Measurements from ENCODE around the gene AKAP17A. TPM values are rescaled to one million over a fixed set of nuclear protein-coding genes. Genes with fewer than 3 reads are reported as not detected.

AKAP17A gene
- total RNA-seq, 2 donors from 2014 or later, result 71.6 to 73.9 TPM

- Mint-ChIP-seq H3K27me3 (ENCODE audit: low read depth) (no peaks in the 10 kb centered on the region), H3K4me1 (ENCODE audit: low read depth) (peaks cover 30% of the 10 kb centered on the region), H3K27ac (peak overlapping the region; percentile 94), H3K4me3 (peak overlapping the region; percentile 92 to 97), H3K9me3 (no peaks in the 10 kb centered on the region), H3K36me3 (ENCODE audit: insufficient read depth in 2 of 2) (peaks cover 10 to 16% of the 10 kb centered on the region in 2 donors)
- DNase-seq (peak; percentile 18 to 21), ATAC-seq (replicated peaks in 1 of 2) (peak; percentile 18 to 38)
Measured at GRCh38 chrX:1591863-1592469, 562 bp downstream of the AKAP17A start.

DNA sequence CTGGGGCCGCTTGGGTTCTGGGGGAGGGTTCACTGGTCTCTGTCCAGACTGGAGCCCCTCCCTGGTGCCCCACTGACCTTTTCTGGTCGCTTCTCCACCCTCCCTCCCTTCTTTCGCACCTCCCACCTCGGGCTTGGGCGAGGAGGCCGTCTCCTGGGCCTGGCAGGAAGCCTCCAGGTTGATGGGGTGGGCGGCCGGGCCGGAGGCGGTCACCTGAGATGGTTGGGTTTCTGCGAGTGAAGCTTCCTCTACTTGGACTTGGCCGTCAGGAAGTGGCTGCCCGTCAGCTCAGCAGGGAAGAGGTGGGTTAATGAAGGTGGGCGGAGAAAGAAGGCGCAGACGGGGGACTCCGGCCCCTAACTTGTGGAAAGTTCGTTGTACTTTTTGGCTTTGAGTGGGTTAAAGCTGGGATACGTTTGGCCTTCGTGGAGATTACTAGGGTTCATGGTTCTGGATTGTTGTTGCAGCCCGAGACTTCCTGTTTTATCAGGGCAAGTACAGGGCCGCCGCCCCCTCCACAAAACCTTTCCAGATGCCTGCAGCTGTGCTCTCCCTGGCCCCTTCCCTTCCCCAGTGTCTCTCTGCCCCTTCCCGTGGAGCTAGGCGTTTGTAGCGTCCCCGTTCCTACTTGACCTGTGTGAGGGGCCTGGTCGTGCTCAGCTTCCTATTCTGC, 1.2 kb downstream of the AKAP17A start:
- DNase-seq (peak; percentile 35 to 44), ATAC-seq (replicated peaks in 1 of 2) (peak; percentile 2 to 30)
- H3K4me3 Mint-ChIP-seq, result peak overlapping the region; percentile 92 to 97
- peak overlapping the region; percentile 94 for H3K27ac Mint-ChIP-seq
- peaks cover 30% of the 10 kb centered on the region for H3K4me1 Mint-ChIP-seq (ENCODE audit: low read depth)
- H3K9me3 Mint-ChIP-seq, result no peaks in the 10 kb centered on the region
- H3K36me3 Mint-ChIP-seq (ENCODE audit: insufficient read depth in 2 of 2), result peaks cover 11 to 18% of the 10 kb centered on the region in 2 donors
- no peaks in the 10 kb centered on the region for H3K27me3 Mint-ChIP-seq (ENCODE audit: low read depth)

DNA sequence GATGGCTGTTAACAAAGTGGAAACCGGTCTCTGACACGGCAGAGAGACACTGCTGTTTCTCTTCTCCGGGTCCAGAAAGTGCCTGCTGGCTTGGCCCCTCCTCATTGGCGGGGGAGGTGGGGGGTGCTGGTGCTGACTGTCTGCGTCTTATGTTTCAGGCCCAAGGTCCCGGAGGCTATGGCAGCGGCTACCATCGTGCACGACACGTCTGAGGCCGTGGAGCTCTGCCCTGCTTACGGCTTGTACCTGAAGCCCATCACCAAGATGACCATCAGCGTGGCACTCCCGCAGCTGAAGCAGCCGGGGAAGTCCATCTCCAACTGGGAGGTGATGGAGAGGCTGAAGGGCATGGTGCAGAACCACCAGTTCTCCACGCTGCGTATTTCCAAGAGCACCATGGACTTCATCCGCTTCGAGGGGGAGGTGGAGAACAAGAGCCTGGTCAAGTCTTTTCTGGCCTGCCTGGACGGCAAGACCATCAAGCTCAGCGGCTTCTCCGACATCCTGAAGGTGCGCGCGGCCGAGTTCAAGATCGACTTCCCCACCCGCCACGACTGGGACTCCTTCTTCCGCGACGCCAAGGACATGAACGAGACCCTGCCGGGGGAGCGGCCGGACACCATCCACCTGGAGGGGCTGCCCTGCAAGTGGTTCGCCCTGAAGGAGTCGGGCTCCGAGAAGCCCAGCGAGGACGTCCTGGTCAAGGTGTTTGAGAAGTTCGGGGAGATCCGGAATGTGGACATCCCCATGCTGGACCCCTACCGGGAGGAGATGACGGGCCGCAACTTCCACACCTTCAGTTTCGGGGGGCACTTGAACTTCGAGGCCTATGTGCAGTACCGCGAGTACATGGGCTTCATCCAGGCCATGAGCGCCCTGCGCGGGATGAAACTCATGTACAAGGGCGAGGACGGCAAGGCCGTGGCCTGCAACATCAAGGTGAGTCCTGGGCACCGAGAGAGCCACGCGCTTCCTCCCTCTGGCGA, 2.2 kb downstream of the AKAP17A start:
- Mint-ChIP-seq H3K36me3 (ENCODE audit: insufficient read depth in 2 of 2) (peaks cover 11 to 20% of the 10 kb centered on the region in 2 donors), H3K27me3 (ENCODE audit: low read depth) (no peaks in the 10 kb centered on the region), H3K27ac (peak overlapping the region; percentile 94), H3K9me3 (no peaks in the 10 kb centered on the region), H3K4me3 (peak overlapping the region; percentile 92 to 97), H3K4me1 (ENCODE audit: low read depth) (peaks cover 30% of the 10 kb centered on the region)
- ATAC-seq (replicated peaks in 1 of 2) (no peak), DNase-seq (no peak)

DNA sequence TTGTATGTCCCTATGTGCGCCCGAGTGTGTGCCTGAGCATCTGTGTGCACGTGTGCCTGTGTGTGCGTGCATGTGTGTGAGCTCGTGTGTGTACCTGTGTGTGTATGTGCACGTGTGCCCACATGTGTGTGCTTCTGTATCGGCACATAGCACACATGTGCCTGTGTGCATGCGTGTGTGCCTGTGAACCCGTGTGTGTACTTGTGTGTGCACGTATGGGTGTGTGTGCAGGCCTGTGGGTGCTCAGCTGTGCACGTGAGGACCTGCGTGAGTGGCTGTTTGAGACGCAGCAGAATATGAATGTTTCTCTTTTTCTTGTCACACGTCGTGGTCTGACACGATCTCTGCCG, 4.3 kb downstream of the AKAP17A start:
- Mint-ChIP-seq H3K9me3 (no peaks in the 10 kb centered on the region), H3K36me3 (ENCODE audit: insufficient read depth in 2 of 2) (peaks cover 14 to 29% of the 10 kb centered on the region in 2 donors), H3K4me1 (ENCODE audit: low read depth) (peaks cover 20% of the 10 kb centered on the region), H3K27ac (no peak overlapping the region), H3K27me3 (ENCODE audit: low read depth) (no peaks in the 10 kb centered on the region), H3K4me3 (no peak overlapping the region)
- ATAC-seq (replicated peaks in 1 of 2), result no peak
- no peak for DNase-seq

DNA sequence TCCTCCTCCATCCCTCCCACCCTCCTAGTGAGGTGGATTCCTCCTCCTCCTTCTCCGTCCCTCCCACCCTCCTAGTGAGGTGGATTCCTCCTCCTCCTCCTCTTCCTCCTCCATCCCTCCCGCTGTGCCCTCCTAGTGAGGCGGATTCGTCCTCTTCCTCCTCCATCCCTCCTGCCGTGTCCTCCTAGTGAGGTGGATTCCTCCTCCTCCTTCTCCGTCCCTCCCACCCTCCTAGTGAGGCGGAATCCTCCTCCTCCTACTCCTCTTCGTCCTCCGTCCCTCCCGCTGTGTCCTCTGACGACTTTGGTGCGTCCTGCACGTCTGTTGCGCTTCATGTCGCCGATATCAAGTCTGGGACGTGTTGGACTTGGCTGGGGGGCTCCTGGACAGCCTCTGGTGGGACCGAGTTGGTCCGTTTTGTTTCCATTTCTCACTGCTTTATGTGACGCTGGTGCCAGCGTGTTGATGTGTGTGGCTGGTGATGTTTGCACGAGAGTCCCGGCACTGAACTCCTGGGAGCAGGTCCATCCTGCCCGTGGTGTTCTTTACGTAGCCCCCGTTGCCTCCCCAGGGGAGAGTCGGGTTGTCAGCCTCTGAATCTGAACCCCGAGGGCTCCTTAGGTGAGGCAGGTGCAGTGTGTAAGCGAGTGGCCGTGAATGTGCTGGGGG, 5.4 kb downstream of the AKAP17A start:
- DNase-seq, result no peak
- no peaks in the 10 kb centered on the region for H3K27me3 Mint-ChIP-seq (ENCODE audit: low read depth)
- no peaks in the 10 kb centered on the region for H3K9me3 Mint-ChIP-seq
- H3K4me3 Mint-ChIP-seq, result no peak overlapping the region
- H3K36me3 Mint-ChIP-seq (ENCODE audit: insufficient read depth in 2 of 2), result peaks cover 17 to 34% of the 10 kb centered on the region in 2 donors
- peaks cover 20% of the 10 kb centered on the region for H3K4me1 Mint-ChIP-seq (ENCODE audit: low read depth)
- ATAC-seq (replicated peaks in 1 of 2), result no peak
- H3K27ac Mint-ChIP-seq, result no peak overlapping the region

- H3K4me3 Mint-ChIP-seq, result no peak overlapping the region
- DNase-seq (no peak), ATAC-seq (replicated peaks in 1 of 2) (no peak)
- H3K27me3 Mint-ChIP-seq (ENCODE audit: low read depth), result no peaks in the 10 kb centered on the region
- no peaks in the 10 kb centered on the region for H3K9me3 Mint-ChIP-seq
- peaks cover 20% of the 10 kb centered on the region for H3K4me1 Mint-ChIP-seq (ENCODE audit: low read depth)
- H3K36me3 Mint-ChIP-seq (ENCODE audit: insufficient read depth in 2 of 2), result peaks cover 17 to 39% of the 10 kb centered on the region in 2 donors
- peak overlapping the region; percentile 65 for H3K27ac Mint-ChIP-seq
Measured at GRCh38 chrX:1597345-1598020, 6.1 kb downstream of the AKAP17A start.

GRCh38 chrX:1598021-1598875, 6.8 kb downstream of the AKAP17A start:
- H3K4me3 Mint-ChIP-seq, result no peak overlapping the region
- no peaks in the 10 kb centered on the region for H3K27me3 Mint-ChIP-seq (ENCODE audit: low read depth)
- DNase-seq (no peak), ATAC-seq (replicated peaks in 1 of 2) (no peak)
- H3K4me1 Mint-ChIP-seq (ENCODE audit: low read depth), result peaks cover 14% of the 10 kb centered on the region
- peaks cover 18 to 40% of the 10 kb centered on the region in 2 donors for H3K36me3 Mint-ChIP-seq (ENCODE audit: insufficient read depth in 2 of 2)
- no peak overlapping the region for H3K27ac Mint-ChIP-seq
- no peaks in the 10 kb centered on the region for H3K9me3 Mint-ChIP-seq

DNA sequence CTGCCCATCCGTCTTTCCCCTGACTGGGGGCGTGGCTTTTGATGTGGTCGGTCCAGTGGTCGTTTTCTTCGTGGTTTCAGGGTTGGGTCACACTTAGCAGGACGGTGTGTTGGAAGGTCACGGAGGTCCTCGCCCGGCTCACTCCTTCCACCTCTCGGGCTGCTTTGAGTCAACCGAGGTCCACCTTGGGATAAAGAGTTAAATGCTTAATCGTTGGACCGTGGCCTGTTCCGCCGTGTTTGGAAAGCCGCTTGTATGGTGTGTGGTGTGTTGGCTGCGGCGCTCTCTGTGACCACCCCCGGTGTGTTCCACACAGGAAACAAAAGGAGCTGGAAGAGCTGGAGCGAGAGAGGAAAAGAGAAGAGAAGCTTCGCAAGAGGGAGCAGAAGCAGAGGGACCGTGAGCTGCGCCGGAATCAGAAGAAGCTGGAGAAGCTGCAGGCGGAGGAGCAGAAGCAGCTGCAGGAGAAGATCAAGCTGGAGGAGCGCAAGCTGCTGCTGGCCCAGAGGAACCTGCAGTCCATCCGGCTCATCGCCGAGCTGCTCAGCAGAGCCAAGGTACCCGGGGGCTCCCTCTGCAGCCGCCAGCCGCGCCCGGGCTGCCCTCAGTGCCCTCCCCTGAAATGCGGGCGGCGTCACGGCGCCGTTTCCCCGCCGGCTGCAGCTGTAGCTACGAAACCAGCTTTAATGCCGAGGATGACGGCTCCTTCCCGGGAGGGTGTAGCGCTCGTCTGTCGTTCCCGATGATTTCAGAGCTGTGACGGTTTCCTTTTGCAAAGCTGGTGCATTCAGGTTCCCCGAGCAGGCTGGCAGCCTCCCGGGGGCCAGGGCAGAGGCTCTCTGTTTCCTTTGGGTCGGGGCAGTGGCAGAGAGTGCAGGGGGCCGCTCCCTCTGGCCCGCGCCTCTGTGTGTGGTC, 7.7 kb downstream of the AKAP17A start:
- no peak for DNase-seq
- Mint-ChIP-seq H3K36me3 (ENCODE audit: insufficient read depth in 2 of 2) (peaks cover 18 to 33% of the 10 kb centered on the region in 2 donors), H3K4me1 (ENCODE audit: low read depth) (peaks cover 5% of the 10 kb centered on the region), H3K4me3 (no peak overlapping the region), H3K27ac (no peak overlapping the region), H3K27me3 (ENCODE audit: low read depth) (no peaks in the 10 kb centered on the region), H3K9me3 (no peaks in the 10 kb centered on the region)
- no peak for ATAC-seq (replicated peaks in 1 of 2)

DNA sequence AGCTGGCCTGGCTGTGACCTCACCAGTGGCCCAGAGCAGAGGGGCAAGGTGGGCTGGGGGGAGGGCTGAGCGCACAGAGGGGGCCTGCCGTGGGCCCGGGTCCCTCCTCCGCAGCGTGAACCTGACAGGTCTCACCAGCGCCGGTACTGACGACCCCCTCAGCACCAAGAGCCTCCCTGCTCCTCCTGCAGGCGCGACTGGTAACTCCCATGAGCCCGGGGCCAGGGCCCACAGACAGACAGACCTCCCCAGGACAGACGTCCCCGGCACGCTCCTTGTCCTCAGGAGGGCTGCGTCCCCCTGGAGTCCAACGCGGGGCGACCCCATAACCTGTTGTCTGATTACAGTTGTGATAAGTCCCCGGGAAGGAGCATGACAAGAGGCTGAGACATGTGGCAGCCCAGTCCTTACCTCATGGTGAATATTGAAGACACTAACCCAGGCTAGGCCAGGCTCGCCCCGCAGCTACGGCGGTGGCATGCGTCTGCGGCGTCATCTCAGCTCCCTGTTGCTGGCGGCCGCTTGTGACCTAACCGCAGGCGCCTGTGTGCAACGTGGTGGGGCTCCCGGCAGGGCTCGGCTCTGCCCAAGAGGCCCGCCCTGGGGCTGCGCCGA, 8.5 kb downstream of the AKAP17A start:
- Mint-ChIP-seq H3K4me1 (ENCODE audit: low read depth) (peaks cover 2% of the 10 kb centered on the region), H3K27ac (no peak overlapping the region), H3K9me3 (no peaks in the 10 kb centered on the region), H3K27me3 (ENCODE audit: low read depth) (no peaks in the 10 kb centered on the region), H3K4me3 (no peak overlapping the region), H3K36me3 (ENCODE audit: insufficient read depth in 2 of 2) (peaks cover 16 to 30% of the 10 kb centered on the region in 2 donors)
- DNase-seq (no peak), ATAC-seq (replicated peaks in 1 of 2) (no peak)

DNA sequence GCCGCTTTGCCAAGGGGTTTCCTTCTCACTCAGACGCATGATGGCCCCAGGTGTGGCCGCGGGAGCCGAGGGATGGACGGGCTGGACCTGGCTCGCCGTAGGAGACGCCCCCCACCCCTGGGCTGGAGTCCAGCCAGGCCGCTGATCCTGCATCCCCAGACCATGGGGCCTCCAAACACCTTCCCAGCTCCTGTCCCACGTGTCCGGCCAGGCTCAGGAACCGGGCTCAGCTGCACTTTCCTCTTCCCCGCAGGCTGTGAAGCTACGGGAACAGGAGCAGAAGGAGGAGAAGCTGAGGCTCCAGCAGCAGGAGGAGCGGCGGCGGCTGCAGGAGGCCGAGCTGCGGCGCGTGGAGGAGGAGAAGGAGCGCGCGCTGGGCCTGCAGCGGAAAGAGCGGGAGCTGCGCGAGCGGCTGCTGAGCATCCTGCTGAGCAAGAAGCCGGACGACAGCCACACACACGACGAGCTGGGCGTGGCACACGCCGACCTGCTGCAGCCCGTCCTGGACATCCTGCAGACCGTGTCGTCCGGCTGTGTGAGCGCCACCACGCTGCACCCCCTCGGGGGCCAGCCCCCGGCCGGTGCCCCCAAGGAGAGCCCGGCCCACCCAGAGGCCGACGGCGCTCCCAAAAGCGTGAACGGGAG, 9.1 kb downstream of the AKAP17A start:
- Mint-ChIP-seq H3K27me3 (ENCODE audit: low read depth) (no peaks in the 10 kb centered on the region), H3K4me1 (ENCODE audit: low read depth) (no peaks in the 10 kb centered on the region), H3K4me3 (no peak overlapping the region), H3K27ac (no peak overlapping the region), H3K36me3 (ENCODE audit: insufficient read depth in 2 of 2) (peaks cover 14 to 27% of the 10 kb centered on the region in 2 donors), H3K9me3 (no peaks in the 10 kb centered on the region)
- ATAC-seq (replicated peaks in 1 of 2) (no peak), DNase-seq (no peak)
